HG02571 (cell line): ENCODE data around the gene CAPN14.

ENCODE experiments used
- ATAC-seq: cut with Tn5 transposase; IDR thresholded peaks from one replicate; pipeline ENCODE4 v1.9.1; 2021; ENCODE audit warnings: mild to moderate bottlenecking, moderate library complexity; ENCODE audit not compliant: unreplicated experiment

CAPN14 gene

DNA sequence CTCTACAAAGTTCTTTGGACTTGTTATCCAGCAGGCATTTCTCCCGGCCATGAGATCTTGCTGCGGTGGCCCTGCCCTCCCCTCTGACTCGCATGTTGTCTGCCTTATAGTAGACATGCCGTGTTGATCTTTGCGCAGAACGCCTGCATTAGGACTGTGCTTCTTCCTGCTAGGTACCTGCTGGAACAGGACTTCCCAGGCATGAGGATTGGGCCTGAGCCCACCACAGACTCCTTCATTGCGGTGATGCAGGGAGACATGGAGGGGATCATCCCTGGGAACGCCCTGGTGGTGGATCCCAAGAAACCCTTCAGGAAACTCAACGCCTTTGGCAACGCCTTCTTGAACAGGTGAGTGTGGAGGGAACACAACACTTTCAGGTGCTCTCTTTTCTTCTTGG is 26.8 kb upstream of the CAPN14 start:
- no peak for ATAC-seq

DNA sequence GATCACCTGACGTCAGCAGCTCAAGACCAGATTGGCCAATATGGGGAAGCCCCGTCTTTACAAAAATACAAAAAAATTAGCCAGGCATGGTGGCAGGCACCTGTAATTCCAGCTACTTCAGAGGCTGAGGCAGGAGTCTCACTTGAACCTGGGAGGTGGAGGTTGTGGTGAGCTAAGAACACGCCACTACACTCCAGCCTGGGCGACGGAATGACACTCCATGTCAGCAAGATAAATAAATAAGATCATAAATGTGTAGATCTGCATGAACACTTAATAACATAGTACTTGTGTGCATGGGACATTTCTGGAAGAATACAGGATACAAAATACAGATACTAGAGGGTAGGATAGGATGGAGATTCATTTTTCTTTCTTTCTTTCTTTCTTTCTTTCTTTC is 25.7 kb upstream of the CAPN14 start:
- ATAC-seq: no peak

DNA sequence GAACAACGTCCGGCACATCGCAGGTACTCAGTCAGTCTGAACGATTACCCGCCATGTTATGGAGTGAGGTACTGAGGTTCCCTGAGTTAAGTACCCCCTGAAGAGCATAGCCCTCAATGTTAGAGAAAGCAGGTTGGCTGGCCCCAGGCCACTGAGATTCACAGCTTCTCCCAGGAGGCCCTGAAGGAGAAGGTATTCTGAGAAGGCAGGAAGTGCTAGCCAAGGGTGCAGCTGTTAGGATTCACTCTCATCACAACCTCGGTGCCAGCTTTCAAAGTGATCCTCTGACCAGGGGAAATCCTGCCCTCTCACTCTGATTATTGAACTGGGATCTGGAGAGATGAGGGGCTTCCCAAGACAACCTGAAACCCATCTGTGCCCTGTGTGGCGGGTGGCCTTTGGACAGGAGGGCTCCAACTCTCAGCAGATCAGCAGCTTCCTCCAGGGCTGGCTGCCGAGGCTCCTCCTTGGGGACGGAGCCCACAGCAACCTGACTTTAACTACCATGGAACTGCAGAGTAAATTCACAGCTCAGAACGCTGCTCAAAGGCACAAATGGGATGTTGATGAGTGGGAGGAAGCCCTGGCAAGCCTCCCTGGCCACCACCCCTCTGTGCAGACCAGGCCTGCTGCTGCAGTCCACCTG is 24.4 kb upstream of the CAPN14 start:
- ATAC-seq: no peak

DNA sequence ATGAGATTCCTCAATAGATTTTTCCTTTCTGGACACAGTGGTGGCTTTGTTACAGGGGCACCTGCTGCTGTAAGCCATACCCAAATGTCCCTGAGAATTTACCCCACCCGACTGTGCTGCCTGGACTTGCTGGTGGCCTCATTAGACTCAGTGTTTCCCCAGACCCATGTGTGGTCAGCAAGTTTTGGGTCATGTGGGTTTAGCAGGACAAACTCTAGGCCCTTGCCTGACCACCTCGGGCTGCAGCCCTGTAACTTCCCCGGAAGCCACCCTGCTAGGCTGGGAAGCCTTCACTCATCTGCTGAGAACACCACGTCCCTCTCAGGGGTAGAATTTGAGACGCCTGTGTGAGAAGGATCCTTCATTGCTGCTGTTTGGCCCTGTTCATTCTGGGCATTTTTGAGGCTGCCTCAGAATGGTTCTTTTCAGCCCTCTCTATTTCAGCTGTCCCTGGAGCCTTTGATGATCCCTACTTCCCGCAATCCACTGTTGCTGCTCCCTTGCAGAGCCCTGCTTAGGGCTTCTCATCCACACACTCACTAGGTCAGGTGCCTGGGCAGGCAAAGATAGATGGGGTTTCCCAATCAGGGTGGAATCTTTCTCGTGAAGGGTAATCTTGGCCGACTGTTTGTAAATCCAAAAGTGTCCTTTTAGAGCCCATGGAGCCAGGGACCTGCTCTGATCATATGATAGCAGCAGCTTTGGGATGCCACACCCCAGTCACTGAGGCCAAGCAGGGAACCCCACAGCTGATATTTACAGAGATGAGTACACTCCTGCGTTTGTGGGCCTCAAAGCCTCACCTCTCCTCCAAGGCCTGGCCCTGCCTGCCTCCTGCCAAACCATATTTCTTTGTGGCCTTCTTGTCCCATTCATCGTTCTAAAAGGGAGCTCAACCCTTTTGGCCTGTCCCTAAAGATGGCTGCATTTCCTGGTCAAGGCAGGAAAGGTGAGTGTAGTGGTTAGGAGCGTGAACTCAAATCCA is 23.4 kb upstream of the CAPN14 start:
- no peak for ATAC-seq

DNA sequence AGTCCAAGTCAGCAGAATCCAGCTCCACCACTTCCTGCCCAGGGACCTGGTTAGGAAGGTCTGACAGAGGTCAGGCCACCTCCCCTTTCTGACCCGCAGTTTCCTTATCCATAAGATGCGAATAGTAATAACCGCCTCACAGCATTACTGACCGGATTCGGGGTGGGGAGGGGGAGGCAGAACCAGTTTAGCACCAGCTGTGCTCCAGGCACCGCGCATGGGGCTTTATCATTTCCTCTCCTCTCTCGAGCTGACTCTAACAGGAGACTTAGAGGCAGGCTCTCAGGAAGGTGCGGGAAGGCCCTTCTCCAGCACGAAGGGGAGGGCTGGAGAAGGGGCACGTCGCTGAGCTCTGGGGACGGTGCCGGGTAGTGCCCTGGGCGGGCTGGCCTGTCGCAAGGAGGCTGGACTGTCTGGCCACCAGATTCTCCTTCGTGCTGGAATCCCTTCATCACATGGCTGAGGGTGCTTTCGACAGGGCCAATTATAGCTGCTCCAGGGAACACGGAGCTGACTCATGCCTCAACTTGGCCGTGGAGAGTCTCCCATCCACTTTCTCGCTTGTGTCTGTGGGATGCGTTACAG is 22.4 kb upstream of the CAPN14 start:
- ATAC-seq: no peak

DNA sequence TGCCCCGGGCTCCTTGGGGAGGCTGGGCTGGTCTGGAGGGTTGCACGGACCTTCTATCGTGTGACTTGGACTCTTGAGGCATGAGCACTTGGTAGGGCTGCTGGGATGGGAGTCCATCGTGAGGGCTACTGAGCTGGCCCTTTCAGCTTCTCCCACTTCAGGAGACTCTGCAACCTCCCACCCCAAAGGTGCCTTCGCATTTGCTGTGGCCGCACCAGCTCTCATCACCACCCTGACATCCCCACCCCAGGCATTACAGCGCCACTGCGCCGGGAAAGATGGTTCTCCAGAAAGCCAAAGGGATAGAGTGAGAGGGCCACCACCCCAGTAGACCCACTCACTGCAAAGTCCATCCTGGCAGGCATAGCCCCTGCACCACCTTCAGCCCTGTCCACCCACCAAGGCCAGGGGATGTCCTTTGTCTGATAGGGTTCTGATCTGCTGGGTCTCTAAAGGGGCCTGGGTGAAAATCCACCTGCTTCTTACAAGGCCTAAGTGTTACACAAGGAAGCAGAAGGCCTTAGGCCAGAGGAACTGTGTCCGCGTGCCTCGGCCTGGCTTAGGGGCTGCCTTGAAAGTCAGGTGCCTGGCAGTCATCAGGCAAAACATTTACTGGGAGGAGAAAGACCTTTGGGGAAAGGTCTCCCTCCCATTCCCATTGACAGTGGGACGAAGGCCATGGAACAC is 21.7 kb upstream of the CAPN14 start:
- no peak for ATAC-seq

DNA sequence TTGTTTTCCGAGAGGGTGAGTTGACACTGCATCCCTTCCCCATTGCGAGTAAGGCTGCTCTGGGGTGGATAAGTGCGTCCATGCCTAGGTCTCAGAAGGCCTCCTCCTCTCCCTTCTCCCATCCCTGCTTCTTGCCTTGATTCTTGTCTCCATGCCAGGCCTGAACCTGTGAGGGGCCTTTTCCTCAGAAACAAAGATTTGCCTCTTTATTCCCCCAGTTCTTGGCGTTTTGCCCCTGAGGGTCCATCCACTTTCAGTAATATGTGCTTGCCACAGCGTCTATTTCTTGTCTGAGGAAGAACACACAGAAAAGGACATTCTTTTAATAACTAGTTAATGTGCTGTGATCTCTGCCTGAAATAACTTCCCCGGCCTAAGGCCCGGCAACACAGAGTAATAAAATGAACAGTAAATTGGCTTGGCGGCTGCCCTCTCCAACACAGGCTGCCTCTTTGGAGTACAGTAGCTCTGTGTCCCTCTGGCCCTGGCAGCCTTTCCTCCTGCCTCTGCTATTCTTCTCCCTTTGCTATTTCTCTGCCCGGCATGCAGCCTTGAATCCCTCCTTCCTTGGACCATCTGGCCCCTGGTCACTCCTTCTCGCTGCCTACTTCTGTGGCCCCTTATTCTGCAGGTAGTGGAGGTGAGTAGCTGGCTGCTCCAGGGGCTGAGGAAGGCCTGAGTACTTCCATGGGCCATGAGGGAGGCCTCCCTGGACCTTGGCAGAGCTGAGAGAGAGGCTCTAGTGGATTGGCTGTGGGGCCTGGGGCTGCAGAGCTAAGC is 21.0 kb upstream of the CAPN14 start:
- no peak for ATAC-seq

DNA sequence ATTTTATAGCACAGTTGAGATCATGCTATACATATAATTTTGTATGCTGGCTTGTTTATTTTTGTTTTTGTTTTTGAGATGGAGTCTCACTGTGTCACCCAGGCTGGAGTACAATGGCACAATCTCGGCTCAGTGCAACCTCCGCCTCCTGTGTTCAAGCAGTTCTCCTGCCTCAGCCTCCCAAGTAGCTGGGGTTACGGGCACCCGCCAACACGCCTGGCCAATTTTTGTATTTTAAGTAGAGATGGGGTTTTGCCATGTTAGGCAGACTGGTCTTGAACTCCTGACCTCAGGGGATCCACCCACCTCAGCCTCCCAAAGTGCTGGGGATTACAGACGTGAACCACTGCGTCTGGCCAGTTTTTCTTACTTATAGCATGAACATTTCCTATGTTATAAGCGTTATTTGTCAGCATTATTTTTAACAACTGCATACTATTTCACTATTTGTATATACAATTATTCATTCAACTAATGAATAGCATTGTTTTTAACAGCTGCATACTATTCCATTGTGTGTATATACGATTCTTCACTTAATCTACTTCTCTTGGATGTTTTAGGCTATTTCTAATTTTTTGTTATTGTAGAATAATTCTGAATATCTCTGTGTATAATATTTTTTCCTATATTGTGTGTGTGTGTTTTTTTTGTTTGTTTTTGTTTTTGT is 20.2 kb upstream of the CAPN14 start:
- no peak for ATAC-seq

DNA sequence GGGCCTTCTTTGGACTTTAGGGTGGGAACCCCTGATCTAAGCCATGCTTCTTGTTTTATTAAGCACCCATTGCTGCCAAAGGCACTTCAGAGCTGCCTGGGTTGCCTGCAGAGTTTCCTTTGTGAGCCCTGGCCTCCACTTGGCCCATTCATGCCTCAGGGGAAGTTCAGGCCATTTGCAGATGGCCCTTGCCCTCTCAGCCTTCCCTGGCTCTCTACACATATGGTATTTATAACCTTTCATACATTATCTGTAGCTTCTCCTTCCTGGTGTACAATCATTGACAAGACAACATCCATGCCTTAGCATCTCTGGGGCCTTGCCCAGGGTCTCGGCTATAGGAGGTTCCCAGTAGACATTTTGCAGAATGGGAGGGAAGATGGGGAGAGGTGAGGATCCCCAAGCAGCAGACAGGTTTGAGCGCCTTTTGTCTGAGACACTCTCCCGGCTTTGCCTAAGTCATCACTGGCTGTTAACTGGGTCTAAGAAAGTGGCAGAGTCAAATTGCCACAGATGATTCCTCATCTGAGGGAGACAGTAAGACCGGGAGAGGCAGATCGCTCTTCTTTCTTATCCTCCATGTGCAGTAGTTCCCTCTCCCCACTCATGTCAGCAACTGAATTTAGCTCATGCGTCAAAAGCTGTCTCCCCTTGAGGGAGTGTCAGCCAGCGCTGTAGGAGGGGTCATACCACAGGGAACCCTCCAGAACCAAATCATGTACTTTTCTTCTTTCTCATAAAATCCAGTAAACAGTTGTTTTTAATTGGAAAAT is 19.3 kb upstream of the CAPN14 start:
- no peak for ATAC-seq

DNA sequence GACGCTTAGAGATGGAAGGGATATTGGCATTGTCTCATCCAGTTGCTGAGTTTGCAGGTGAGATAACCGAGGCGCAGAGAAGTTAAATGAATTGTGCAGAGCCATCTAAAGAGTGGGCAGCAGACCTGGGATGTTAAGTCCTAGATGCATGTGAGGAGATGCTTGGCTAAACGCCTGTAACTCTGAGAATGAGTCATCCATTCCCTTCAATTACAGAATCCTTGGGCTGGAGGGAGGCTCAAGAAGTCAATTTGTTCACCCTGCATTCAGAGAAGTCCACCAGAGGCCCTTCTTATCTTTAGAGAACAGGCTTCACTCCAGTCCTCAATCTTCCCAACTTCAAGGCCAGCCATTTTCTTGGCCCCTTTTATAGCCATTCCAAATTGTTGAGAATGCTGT is 18.2 kb upstream of the CAPN14 start:
- ATAC-seq: no peak

DNA sequence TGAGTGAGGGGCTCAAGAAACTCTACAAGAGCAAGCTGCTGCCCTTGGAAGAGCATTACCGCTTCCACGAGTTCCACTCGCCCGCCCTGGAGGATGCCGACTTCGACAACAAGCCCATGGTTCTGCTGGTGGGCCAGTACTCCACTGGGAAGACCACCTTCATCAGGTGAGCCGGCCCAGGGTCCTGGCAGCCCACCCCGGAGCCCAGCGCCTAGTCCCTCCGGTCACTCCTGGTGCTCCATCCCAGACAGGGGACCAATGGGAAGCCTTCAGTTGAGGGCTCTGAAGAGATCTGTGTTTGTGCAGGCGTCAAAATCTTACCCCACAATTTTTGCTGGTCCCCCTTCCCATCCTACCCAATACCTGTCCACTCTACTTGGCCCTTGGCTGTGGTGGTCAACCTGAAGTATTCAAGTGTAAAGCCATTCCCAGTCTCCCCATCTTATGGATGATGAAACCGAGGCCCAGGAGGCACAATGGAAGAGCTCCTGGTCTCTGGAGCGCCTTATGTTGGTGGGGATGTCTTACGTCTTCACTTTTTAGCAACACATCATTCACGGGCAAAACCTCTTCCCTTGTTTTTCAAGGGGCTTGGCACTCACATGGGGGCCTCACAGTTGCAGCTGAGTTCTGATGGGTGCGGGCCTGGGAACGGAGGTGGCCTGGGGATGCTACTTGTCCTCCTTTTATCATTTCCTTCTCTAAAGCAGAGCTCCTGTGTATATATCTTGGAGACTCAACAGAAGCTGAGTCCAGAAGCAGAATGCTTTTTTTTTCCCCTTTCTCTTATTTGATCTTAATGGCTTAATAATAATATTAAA is 17.6 kb upstream of the CAPN14 start:
- no peak for ATAC-seq

DNA sequence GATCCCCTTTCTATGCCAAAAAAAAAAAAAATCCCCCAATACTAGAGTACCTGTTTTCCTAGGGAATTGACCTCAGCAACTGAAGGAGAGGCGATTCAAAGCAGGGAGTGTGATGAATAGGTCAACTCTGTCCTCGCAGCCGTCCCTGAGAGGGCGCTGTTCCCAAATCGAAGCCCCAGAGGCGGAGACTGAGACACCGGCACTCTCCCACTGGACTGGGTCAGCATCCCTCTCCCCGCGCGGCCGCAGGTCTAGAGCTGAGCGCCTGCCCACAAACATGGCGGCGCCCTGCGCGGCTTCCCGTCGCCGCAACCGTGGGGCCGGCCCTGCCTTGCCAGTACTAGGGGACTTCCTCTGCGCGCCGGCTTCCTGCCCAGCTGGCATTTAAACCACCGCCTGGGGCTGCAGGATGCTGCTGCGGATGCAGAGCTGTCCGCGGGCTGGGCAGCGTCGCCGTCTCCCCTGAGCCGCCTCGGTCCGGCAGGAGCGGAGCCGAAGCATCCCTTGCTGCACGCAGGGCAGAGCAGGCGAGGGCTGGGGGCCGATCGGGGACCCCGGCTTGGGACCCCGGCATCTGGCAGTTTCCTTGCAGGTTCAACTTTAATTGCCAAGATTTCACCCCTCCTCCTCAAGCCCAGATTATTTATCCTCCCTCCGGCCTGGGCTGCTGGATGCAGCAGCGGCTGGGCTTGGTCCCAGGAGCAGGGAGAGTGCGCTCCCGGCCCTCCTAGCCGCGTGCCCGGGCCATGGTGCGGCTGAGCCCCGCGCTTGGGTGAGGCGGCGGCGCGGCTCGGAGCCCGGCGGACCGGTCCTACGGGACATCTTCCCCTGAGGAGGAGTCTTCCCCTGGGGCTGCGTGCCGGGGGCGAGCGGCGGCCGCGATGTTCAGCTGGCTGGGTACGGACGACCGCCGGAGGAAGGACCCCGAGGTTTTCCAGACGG is 16.7 kb upstream of the CAPN14 start, which contains the start of gene EHD3:
EHD3 (plus strand) TSS at position 412 of the 942 bp plus-strand sequence; CDS start at position 882, 470 bp downstream.
- peak; percentile 96 for ATAC-seq

DNA sequence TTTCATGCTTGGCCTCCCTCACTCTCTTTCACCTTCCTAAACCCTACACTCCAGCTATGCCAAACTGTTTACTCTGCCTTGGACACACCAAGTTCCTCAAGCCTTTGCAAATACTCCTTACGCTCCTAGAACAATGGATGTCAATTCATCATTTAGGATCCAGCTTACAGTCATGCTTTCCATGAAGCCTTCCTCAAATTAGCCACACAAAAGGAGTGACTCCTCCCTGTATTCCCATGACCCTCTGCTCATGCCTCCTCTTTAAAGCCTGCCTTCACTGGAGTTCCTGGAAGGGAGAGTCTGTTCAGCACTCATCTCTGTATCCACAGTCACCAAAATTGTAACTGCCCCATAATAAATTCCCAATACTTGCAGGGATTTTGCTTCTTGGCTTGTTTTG is 15.9 kb upstream of the CAPN14 start:
- ATAC-seq: no peak

DNA sequence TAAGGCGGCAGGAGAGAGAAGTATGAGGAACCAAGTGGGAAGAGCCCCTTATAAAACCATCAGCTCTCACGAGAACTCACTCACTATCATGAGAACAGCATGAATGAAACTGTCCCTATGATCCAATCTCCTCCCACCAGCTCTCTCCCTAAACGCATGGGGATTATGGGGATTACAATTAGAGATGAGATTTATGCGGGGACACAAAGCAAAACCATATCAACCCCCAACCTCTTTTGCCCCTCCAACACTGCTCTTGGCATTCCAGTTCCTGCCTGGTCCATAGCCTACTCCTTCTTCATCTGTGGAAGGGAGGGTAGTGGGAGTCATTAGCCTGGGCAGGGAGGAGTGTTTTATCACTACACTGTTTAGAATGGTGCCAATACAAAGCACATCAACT is 15.3 kb upstream of the CAPN14 start:
- no peak for ATAC-seq

DNA sequence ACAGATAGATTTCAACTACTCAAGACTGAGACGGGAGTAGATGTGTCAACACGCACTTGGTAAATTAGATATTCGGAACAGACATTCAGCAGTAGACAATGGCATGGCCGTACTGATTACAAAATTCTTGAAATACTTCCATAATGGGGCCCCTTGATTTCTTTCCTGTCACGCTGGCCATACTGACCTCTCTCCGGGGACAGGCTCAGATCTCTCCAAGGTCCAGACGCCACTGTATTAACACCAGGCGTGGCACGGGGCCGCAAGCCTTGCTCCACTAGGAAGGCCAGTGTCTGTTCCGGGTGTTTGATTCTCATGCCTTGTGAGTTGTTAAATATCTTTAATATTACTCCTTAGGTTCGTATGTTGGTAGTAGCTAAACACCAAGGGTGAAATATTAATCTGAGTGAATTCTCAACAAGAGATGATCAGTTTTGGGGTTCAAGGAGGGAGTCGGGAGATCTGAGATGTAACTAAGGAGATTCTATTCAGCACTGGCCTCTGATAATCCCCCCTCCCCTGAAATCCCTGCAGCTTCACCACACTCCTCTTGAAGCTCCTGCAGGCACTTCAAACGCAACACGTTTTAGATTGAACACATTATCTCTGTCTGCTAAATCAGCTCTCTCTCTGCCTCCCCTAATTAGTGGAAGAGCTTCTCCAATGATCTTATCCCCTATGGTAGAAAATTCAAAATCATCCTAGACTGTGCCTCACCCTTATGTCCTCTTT is 14.4 kb upstream of the CAPN14 start:
- no peak for ATAC-seq

DNA sequence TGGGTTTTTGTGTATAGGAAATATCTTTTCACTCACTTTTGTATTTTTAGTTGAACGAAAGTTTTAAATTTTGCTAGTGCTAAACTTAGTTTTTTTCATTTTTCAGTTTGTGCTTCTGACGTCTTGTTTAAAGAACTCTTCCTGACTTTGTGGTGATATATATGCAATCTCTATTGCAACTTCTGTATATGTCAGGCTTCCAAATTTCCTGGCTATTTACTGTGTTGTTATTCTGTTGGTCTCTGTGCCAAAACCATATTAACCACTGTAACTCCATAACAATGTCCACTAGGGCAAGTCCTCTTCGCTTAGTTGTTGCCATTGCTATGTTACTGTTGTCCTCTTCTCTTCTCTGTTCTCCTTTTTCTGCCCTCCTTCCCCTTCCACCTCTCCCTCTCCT is 13.4 kb upstream of the CAPN14 start:
- no peak for ATAC-seq

DNA sequence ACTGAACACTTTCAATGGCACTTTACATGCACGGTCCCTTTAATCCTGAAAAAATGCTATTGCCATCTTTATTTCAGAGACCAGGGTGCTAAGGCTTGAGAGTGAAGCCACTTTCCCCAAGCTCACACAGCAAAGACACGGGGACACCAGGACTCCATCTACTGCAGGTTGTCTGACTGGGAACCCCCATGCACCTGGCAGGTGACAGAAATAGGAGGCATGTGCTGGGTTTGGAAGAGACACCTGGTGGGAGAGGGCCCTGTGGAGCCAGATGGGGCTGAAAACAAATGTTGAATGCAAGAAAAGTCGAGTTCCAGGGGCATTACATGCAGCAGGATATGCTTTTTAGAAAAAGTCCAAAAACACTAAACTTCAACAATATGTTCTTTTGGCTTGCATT is 11.4 kb upstream of the CAPN14 start:
- no peak for ATAC-seq
